ENCODE data around the gene EML5.

GRCh38 chr14:88838015-88838414, 45.3 kb upstream of the EML5 start:
- no peak for TF ChIP-seq CTCF (IDR thresholded peaks at IDR 0.05; ENCODE audit: low read depth, low read length)
- no peak for TF ChIP-seq MAX (IDR thresholded peaks at IDR 0.05; ENCODE audit: low read depth, low read length)
- TF ChIP-seq POLR2A (IDR thresholded peaks at IDR 0.05; ENCODE audit: extremely low read depth, insufficient read length), result no peak
- no peak for TF ChIP-seq MYC (IDR thresholded peaks at IDR 0.05; ENCODE audit: low read depth, low read length)
